ENCODE data around the gene OPRL1.

Gene OPRL1

DNA sequence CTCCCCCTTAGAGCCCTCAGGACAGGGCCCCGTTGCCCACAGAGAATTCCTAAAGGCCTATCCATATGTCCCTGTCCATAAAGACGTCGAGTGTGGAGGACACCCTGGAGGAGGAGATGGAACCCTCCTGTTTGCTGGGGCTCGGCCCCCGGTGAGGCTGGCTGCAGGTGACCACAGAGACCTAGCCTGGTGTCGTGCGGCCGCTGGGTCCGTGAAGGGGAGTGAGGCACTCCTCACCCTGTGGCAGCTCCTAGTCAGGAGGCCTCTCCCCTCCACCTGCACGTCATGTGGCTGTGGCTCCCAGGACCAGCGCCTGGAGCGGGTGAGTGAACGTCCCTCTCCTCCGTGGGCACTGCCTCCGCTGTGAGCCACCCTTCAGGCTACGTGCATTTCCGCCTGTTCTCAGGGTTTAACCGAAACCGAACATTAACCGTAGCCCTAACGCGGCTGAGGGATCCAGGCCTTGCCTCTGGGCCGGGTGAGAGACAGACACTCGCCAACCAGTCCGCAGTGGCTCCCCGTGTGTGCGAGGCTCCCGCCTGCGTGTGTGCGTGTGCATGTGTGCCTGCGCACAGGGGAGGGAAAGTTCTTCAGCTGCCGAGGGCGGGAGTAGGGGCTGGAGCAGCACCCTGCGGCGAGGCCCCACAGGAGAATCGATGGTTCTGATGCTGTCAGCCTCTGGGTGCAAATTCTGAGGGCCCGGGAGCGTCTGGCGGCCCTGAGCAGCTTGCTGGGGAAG, 22.8 kb upstream of the OPRL1 start:
- no peak for DNase-seq (ENCODE audit: low read depth)

- no peak for DNase-seq (ENCODE audit: low read depth)
Observed at GRCh38 chr20:64057628-64058498, 22.0 kb upstream of the OPRL1 start.

GRCh38 chr20:64058536-64058935, 21.3 kb upstream of the OPRL1 start:
- DNase-seq (ENCODE audit: low read depth) = no peak

DNA sequence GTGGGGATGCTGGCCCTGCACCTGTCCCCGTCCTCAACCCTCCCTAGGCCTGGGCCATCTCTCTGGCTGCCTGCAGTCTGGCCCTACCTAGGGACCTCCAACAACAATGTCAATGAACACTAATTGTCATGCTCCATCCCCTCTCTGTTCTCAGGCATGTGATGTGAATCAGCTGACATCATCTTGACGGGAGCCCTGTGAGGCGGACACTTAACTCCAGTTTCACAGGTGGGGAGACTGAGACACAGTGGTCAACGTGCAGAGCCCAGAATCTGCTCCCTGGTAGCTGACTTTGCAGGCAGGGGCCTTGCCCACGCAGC, 17.6 kb upstream of the OPRL1 start:
- DNase-seq (ENCODE audit: low read depth) = no peak

DNA sequence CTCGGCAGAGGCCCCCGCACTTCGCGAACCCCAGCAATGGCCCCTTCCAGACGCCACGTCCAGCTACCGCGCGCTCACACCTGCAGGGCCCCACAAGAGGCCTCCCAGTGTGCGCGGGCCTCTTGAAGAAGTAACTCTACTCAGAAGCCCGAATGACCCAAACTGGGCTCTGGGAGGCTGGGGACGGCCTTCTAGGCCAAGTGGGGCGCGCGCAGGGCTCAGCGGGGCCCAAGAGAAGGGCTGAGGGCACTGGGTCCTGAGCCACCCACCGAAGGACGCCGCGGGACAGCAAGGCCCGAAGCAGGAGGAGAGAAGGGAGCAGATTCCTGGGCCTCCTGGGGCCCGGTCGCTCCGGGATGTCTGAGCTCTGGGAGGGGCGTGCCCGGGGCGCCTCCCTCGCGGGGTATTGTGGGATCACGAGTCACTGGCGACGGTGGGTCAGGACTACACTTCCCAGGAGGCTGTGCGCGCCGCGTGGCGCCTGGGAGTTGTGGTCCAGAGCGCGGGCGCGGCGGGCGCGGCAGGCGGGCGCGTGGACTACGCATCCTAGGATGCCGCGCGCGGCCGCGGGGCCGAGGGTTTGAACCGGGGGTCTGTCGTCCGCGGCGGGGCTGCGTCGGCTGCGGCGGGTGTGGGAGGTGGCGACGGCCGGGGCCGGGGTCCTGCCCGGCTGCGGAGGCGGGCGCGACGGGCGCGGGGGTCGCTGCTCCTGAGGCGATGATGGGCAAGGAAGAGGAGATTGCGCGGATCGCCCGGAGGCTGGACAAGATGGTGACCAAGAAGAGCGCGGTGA, 17.1 kb upstream of the OPRL1 start, which contains the start of gene TCEA2:
TSS of gene TCEA2 (plus strand) at position 603 of the 793 bp plus-strand sequence. CDS start at position 718, 115 bp downstream.
- peak; percentile 82 for DNase-seq (ENCODE audit: low read depth)

- DNase-seq (ENCODE audit: low read depth) = no peak
Observed at GRCh38 chr20:64063389-64064144, 16.3 kb upstream of the OPRL1 start.

- no peak for DNase-seq (ENCODE audit: low read depth)
Observed at GRCh38 chr20:64064145-64064698, 15.7 kb upstream of the OPRL1 start.

DNA sequence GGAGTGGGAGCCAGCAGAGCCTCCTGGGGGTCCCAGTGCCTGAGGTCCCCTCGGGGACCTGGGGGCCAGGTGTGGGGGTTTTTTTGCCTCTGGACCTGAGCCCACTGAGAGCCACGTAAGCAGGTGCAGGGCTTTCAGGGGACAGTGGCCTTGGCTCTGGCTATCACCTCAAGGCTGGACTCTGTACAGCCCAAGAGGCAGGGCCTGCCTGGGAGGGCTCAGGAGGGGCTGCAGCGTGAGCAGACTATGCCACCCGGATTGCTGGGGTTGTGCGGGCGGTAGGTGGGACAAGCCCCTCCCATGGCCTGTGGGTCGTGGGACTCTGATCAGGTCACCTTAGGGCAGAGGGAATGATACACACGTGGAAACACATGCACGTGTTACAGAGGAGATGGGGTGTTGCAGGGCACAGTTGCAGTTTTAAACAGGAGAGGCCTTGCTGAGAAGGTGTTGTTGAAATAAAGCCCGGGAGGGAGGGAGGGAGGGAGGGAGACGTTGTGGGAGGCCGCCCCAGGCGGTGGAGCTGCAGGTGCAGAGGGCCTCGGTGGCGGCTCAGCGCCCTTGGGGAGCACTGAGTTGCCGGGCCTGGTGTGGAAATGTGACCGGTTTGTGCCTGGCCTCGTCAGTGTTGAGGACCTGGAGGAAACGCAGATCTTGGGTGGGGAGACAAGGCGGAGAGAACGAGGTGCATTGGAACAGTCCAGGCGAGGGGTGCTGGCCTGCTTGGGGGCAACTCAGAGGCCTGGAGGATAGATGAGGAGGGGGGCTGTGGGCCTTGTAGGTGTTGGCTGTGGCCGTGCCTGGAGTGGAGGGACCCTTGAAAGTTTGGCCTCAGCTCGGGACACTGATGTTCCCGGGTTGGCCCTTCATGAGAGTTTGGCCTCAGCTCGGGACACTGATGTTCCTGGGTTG, 14.6 kb upstream of the OPRL1 start:
- no peak for DNase-seq (ENCODE audit: low read depth)

DNA sequence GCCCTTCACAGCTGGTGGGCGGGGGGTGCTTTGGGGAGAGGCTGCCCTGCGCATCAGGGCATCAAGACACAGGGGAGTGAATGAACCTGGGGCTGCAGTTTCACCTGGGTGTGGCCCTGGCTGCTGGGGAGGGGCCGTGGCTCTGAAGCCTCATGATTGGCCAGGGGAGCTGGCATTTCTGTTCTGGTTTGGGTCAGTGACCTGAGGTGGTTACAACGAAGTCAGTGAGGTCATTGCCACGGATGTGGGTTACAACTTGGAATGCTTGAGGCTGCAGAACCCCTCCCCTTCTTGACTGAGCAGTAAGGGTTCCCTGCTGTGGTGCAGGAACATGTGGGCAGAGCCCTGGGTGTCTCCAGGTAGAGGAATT, 13.9 kb upstream of the OPRL1 start:
- DNase-seq (ENCODE audit: low read depth) = peak; percentile 54

- DNase-seq (ENCODE audit: low read depth) = no peak
Observed at GRCh38 chr20:64067005-64067632, 12.8 kb upstream of the OPRL1 start.

DNA sequence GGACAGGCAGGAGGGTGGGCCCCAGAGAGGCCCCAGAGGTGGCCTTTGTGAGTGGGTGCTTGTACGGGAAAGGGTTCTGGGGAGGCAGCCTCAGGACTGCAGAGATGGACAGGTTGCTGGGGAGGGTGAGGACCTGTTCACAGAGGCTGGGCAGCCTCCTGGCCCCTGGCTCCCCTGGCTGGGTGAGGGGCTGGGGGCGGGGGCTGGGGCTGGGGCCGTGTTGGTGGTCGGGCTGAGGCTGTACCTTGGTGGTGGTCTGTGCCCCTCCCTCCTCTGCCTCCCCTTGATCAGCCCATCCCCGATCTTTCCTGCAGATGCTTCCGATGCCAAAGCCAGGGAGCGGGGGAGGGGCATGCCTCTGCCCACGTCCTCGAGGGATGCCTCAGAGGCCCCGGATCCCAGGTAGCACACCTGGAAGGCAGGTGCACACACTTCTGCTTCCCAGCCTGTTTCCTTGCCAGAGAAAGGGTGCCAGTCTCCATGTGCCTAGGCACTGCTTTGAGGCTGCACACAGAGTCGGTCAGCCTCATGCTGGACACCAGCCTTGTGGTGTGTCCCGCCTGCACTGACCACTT, 12.1 kb upstream of the OPRL1 start:
- DNase-seq (ENCODE audit: low read depth) = no peak

GRCh38 chr20:64068386-64069208, 11.3 kb upstream of the OPRL1 start:
- DNase-seq (ENCODE audit: low read depth) = no peak

DNA sequence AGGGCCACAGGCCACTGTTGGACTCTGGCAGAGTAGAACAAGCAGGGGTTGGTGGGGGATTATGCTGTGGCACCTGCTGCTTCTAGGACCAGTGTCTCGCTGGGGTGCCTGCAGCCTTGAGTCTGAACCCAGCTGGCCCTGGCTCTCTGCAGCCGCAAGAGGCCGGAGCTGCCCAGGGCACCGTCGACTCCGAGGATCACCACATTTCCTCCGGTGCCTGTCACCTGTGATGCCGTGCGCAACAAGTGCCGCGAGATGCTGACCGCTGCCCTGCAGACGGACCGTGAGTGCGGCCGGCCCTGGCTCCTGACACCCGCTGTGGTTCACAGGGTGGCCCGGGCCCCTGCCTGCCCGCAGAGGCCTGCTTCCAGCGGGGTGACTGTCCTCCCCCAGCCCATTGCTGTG, 10.7 kb upstream of the OPRL1 start:
- no peak for DNase-seq (ENCODE audit: low read depth)

- no peak for DNase-seq (ENCODE audit: low read depth)
Observed at GRCh38 chr20:64069614-64070243, 10.2 kb upstream of the OPRL1 start.

DNA sequence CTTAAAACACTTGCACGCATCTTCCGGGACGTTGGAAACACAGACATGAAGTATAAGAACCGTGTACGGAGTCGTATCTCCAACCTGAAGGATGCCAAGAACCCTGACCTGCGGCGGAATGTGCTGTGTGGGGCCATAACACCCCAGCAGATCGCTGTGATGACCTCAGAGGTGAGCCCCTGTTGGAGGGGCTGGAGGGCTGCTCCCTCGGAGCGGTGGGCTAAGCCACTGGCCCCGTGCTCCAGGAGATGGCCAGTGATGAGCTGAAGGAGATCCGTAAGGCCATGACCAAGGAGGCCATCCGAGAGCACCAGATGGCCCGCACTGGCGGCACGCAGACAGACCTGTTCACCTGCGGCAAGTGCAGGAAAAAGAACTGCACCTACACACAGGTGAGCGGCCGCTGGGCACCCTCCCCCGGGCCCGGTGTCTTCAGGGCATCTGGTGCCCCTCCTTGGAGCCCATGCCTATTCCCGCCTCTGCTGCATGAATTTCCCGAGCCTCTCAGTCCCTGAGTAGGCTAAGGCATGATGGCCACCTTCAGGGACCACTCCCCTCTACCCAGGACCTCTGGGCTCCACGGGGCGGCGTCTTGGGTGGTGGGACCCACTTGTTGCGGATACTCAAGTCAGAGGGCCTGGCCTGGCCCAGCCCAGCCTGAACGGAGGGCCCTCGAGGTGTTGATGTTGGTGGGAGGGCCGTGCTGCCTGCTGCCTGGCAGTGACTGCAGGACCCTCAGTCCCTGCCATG, 9.5 kb upstream of the OPRL1 start:
- DNase-seq (ENCODE audit: low read depth) = no peak

DNA sequence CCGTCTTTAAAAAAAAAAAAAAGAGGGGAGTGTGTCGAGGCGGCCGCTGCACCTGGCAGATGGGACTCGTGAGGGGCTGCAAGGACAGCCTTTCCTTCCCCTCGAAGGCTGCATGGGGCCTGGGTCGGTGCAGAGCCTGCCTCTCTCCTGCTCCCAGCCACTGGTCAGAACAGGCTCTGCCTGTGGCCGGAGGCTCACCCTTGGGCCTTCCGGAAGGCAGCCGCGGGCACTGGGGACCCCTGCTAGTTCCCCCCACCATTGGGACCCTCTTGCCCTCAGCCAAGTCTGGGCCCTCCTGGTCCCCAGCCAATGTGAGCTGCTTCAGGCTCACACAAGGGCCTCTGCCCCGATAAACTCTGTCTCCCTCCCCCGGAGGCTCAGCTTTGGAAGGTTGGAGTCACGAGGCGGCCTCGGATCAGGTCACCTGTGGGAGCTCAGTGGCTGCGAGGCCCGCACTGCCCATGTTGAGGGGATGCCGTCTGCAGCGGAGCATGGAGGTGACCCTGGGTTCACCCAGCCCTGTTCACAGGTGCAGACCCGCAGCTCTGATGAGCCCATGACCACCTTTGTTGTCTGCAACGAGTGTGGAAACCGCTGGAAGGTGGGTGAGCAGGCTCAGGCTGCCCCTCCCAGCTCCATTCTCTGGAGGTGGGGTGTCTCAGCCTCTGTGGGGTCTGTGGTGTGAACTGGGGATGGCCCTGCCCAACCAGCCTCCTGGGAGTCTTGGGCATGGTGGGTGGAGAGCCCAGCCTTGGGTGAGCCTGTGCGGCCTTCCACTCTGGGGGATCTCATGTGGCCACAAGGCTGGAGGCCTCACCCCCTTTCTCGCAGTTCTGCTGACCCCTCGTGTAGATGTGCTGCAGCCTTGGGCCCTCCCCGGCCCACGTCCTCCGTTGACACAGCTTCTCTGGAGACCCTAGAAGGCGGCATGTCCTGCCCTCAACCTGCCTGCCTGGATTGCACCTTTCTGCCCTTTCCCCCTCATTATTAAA, 8.2 kb upstream of the OPRL1 start:
- DNase-seq (ENCODE audit: low read depth) = no peak

Measured in HS-27A (cell line).